Stimulated activated CD4-positive, alpha-beta T cell treated with anti-CD3 and anti-CD28 coated beads, Interleukin-15, amount 100 ng/mL, for 1 hour (primary cell): ENCODE measurements around the gene NRG2.

ENCODE experiments used
- DNase-seq, 2 donors: peaks; one replicate each; pipeline ENCODE4 v3.0.0-alpha.2; 2020; ENCODE audit warnings: low read depth in 1 of 2, low spot score in 1 of 2

Gene NRG2

GRCh38 chr5:140013536-140013935, 29.6 kb downstream of the NRG2 start:
- no peak for DNase-seq

- DNase-seq: no peak
Measured at GRCh38 chr5:140012443-140012842, 30.7 kb downstream of the NRG2 start.

- DNase-seq: no peak
Measured at GRCh38 chr5:140011297-140011802, 31.7 kb downstream of the NRG2 start.

GRCh38 chr5:140010798-140011197, 32.3 kb downstream of the NRG2 start:
- no peak for DNase-seq

- no peak for DNase-seq
Measured at GRCh38 chr5:140007311-140007710, 35.8 kb downstream of the NRG2 start.

- no peak for DNase-seq
Measured at GRCh38 chr5:140005145-140005591, 37.9 kb downstream of the NRG2 start.

- DNase-seq: no peak
Measured at GRCh38 chr5:140004174-140004573, 38.9 kb downstream of the NRG2 start.

- no peak for DNase-seq
Measured at GRCh38 chr5:140003519-140003918, 39.6 kb downstream of the NRG2 start.

- DNase-seq: no peak
Measured at GRCh38 chr5:140000332-140000731, 42.8 kb downstream of the NRG2 start.

GRCh38 chr5:139998837-139999236, 44.3 kb downstream of the NRG2 start:
- DNase-seq: no peak

- DNase-seq: no peak
Measured at GRCh38 chr5:139997276-139997675, 45.8 kb downstream of the NRG2 start.

- DNase-seq: no peak
Measured at GRCh38 chr5:139995929-139996328, 47.2 kb downstream of the NRG2 start.

GRCh38 chr5:139994234-139994633, 48.9 kb downstream of the NRG2 start:
- DNase-seq: no peak

- no peak for DNase-seq
Measured at GRCh38 chr5:139985733-139986132, 57.4 kb downstream of the NRG2 start.

GRCh38 chr5:139985290-139985689, 57.8 kb downstream of the NRG2 start:
- no peak for DNase-seq

GRCh38 chr5:139984816-139985215, 58.3 kb downstream of the NRG2 start:
- DNase-seq: no peak

GRCh38 chr5:139982975-139983240, 60.2 kb downstream of the NRG2 start:
- DNase-seq: no peak

GRCh38 chr5:139982157-139982974, 60.7 kb downstream of the NRG2 start:
- no peak for DNase-seq

- DNase-seq: no peak
Measured at GRCh38 chr5:139980765-139981164, 62.3 kb downstream of the NRG2 start.

GRCh38 chr5:139979943-139980342, 63.2 kb downstream of the NRG2 start:
- DNase-seq: no peak

GRCh38 chr5:139979518-139979917, 63.6 kb downstream of the NRG2 start:
- no peak for DNase-seq

GRCh38 chr5:139976703-139977102, 66.4 kb downstream of the NRG2 start:
- DNase-seq: no peak

- no peak for DNase-seq
Measured at GRCh38 chr5:139975942-139976341, 67.2 kb downstream of the NRG2 start.
